Measurements from ENCODE around the gene DNASE1L3. TPM values are rescaled to one million over a fixed set of nuclear protein-coding genes. Genes with fewer than 3 reads are reported as not detected.

Gene DNASE1L3
- total and polyA plus RNA-seq, 2 of the 8 experiments (the other 6 are each of a cell fraction or from before 2014, with no cell fraction given): not detected

DNA sequence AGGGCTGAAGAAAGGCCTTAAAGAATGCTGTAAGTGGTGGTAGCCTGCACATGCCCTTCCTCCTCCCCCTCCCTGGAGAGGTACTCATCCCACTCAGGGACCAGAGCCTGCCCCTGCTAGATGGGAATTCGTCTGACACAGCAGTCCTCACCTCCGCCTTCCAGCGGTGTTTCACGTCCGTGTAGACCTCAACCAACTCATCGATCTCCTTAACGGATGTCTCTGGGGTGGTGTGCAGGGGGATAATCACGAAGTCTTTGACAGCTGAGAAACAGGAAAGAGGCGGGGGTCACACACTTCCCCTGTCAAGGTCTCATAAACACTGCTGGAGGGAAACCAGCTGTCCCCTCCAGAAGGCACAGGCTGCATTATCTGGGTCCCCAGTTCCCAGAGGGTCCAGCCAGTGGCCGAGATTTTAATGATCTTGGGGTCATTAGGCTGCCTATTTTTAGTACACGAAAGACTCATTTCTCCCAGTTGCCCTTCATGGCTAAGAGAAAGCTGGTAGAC, 9.9 kb downstream of the DNASE1L3 start:
- FAIRE-seq (no peak), DNase-seq (ENCODE audit: low read depth in 1 of 2, low spot score in 2 of 2) (no peak)
- 78% methylated on average over 10 of the region's 11 CpGs; no CpG with 5 or more reads in 1 of the 2 experiments for WGBS, 2 experiments (ENCODE audit: extremely low coverage in 1 of 2, insufficient coverage in 1 of 2, insufficient read length in 1 of 2, insufficient replicate concordance in 2 of 2, low coverage in 1 of 2, low lambda C conversion rate in 2 of 2, missing lambda C conversion rate in 1 of 2)
- H2AK5ac ChIP-seq (ENCODE audit: low read depth, low read length): no peak overlapping the region
- H2BK120ac ChIP-seq (replicated peaks; ENCODE audit: low read depth, low read length): no peak overlapping the region
- H2BK5ac ChIP-seq (ENCODE audit: low read depth, low read length): no peak overlapping the region
- no peak overlapping the region for H4K91ac ChIP-seq (replicated peaks; ENCODE audit: insufficient read length, low read length)
- no peak overlapping the region for H3K9ac ChIP-seq (replicated peaks in 1 of 4; ENCODE audit: extremely low read depth in 1 of 4, low read depth in 3 of 4, low read length in 3 of 4)
- H3K79me2 ChIP-seq (ENCODE audit: control insufficient read depth in 1 of 2, insufficient read depth in 2 of 2, low read length in 2 of 2): no peaks in the 10 kb centered on the region
- peak overlapping the region; percentile 18; the same call in 1 of the 2 replicates for H2AFZ ChIP-seq (ENCODE audit: low read length)
- no peak overlapping the region for H3K4me3 ChIP-seq (ENCODE audit: extremely low read depth in 1 of 4, insufficient read depth in 2 of 4, low read depth in 3 of 4, low read length in 4 of 4)
- no peak overlapping the region for H2BK20ac ChIP-seq (ENCODE audit: low read length)
- no peak overlapping the region for H3K56ac ChIP-seq (replicated peaks; ENCODE audit: insufficient read length, low read depth, low read length)
- H4K20me1 ChIP-seq (replicated peaks in 1 of 2; ENCODE audit: control insufficient read depth in 1 of 2, insufficient read depth in 2 of 2, low read length in 2 of 2): no peaks in the 10 kb centered on the region
- no peaks in the 10 kb centered on the region for H3K36me3 ChIP-seq (ENCODE audit: control insufficient read depth in 2 of 4, insufficient read depth in 4 of 4, low read length in 3 of 4)
- no peak overlapping the region for H4K5ac ChIP-seq (ENCODE audit: insufficient read length, low read depth, low read length)
- no peak overlapping the region for H3K23ac ChIP-seq (ENCODE audit: insufficient read length)
- ChIA-PET POLR2A (ENCODE audit: partially characterized antibody) (no interaction called here), CTCF (ENCODE audit: partially characterized antibody) (interaction anchor here (0.7 to 1.9 kb wide), 9 partner anchors 12 to 98 kb away, joined by 3 to 11 read pairs (median 5); no protein-coding TSS in a partner anchor)
- H2BK15ac ChIP-seq (ENCODE audit: low read length): no peak overlapping the region
- H3K4me1 ChIP-seq (replicated peaks in 1 of 4; ENCODE audit: control insufficient read depth in 3 of 4, insufficient read depth in 4 of 4, low read length in 3 of 4): no peaks in the 10 kb centered on the region
- H3K27me3 ChIP-seq (replicated peaks in 1 of 4; ENCODE audit: control insufficient read depth in 3 of 4, extremely low read depth in 1 of 4, insufficient read depth in 3 of 4, low read length in 3 of 4): no peaks in the 10 kb centered on the region
- H3K79me1 ChIP-seq (ENCODE audit: low read depth, low read length): no peaks in the 10 kb centered on the region
- no peak overlapping the region for H3K14ac ChIP-seq (ENCODE audit: insufficient read length)
- H3K4ac ChIP-seq (replicated peaks; ENCODE audit: insufficient read length, low read depth, low read length): no peak overlapping the region
- H3K23me2 ChIP-seq (ENCODE audit: low read depth, low read length): no peaks in the 10 kb centered on the region
- H3K18ac ChIP-seq (ENCODE audit: extremely low read depth, low read length): no peak overlapping the region
- no peak overlapping the region for H2BK12ac ChIP-seq (ENCODE audit: low read depth, low read length)
- H3K4me2 ChIP-seq (ENCODE audit: insufficient read depth in 1 of 2, low read depth in 2 of 2, low read length in 2 of 2): no peak overlapping the region
- no peak overlapping the region for H3K27ac ChIP-seq (ENCODE audit: low read depth, low read length)
- H4K8ac ChIP-seq (ENCODE audit: extremely low read depth, insufficient read depth, low read length): no peak overlapping the region
- no peaks in the 10 kb centered on the region for H3K9me3 ChIP-seq (ENCODE audit: insufficient read depth in 2 of 2, low read depth in 1 of 2, low read length in 1 of 2)
- TF ChIP-seq GABPA (IDR thresholded peaks at IDR 0.05; ENCODE audit: borderline replicate concordance, insufficient read depth, low read length): no peak
- no peak for TF ChIP-seq TBP (IDR thresholded peaks at IDR 0.05; ENCODE audit: low read depth, low read length)
- TF ChIP-seq POLR2A (IDR thresholded peaks at IDR 0.05; ENCODE audit: control extremely low read depth in 1 of 2, low read depth in 2 of 2, low read length in 2 of 2): no peak
- TF ChIP-seq NRF1 (IDR thresholded peaks at IDR 0.05; ENCODE audit: low read depth, low read length): no peak
- TF ChIP-seq EZH2 (IDR thresholded peaks at IDR 0.05; ENCODE audit: low read depth, low read length, severe bottlenecking): no peak
- TF ChIP-seq CHD1 (IDR thresholded peaks at IDR 0.05; ENCODE audit: low read depth, low read length): no peak
- no peak for TF ChIP-seq POU5F1 (IDR thresholded peaks at IDR 0.05; ENCODE audit: low read depth, low read length)
- TF ChIP-seq TEAD4 (IDR thresholded peaks at IDR 0.05; ENCODE audit: low read depth, low read length): no peak
- TF ChIP-seq SIRT6 (IDR thresholded peaks at IDR 0.05; ENCODE audit: low read length): no peak
- TF ChIP-seq CTBP2 (IDR thresholded peaks at IDR 0.05; ENCODE audit: borderline replicate concordance, insufficient read depth, insufficient read length, low read length): no peak
- no peak for TF ChIP-seq YY1 (IDR thresholded peaks at IDR 0.05; ENCODE audit: low read depth, low read length)
- no peak for TF ChIP-seq TAF7 (optimal IDR thresholded peaks at IDR 0.05; ENCODE audit: borderline replicate concordance, low read depth, low read length)
- TF ChIP-seq ATF3 (IDR thresholded peaks at IDR 0.05; ENCODE audit: insufficient read depth, low read depth, low read length): no peak
- TF ChIP-seq CREB1 (IDR thresholded peaks at IDR 0.05): no peak
- TF ChIP-seq HDAC6 (IDR thresholded peaks at IDR 0.05; ENCODE audit: low read depth, low read length): no peak

Data from H1 (cell line).